HG02840 (cell line): ENCODE measurements around the gene MEG3.
"Not testable (repeated sequence)": the region's sequence is repeated elsewhere in the genome, so short reads cannot be mapped to it uniquely, and the experiment has no call there.

ENCODE experiments used
- ATAC-seq: cut with Tn5 transposase; IDR thresholded peaks from one replicate; pipeline ENCODE4 v1.9.1; 2021; ENCODE audit warnings: mild to moderate bottlenecking, moderate library complexity, moderate number of reproducible peaks; ENCODE audit not compliant: unreplicated experiment, low FRiP score

Gene MEG3

GRCh38 chr14:100813291-100813690 lies 12.6 kb upstream of the MEG3 start:
- ATAC-seq = no peak

- no peak for ATAC-seq
These were observed 10.2 kb upstream of the MEG3 start for GRCh38 chr14:100815478-100816285.

- ATAC-seq = no peak
These were observed 9.5 kb upstream of the MEG3 start for GRCh38 chr14:100816286-100816949.

GRCh38 chr14:100816950-100817901 lies 8.7 kb upstream of the MEG3 start:
- ATAC-seq = no peak

- no peak for ATAC-seq
These were observed 7.7 kb upstream of the MEG3 start for GRCh38 chr14:100818221-100818699.

GRCh38 chr14:100818923-100819322 lies 7.0 kb upstream of the MEG3 start:
- not testable (repeated sequence) for ATAC-seq

GRCh38 chr14:100819453-100819828 lies 6.5 kb upstream of the MEG3 start:
- ATAC-seq = no peak

GRCh38 chr14:100819829-100820475 lies 6.0 kb upstream of the MEG3 start:
- no peak for ATAC-seq

- ATAC-seq = no peak
These were observed 5.0 kb upstream of the MEG3 start for GRCh38 chr14:100820957-100821356.

- ATAC-seq = no peak
These were observed 3.9 kb upstream of the MEG3 start for GRCh38 chr14:100822013-100822412.

- ATAC-seq = no peak
These were observed 3.2 kb upstream of the MEG3 start for GRCh38 chr14:100822532-100823296.

- ATAC-seq = no peak
These were observed 2.4 kb upstream of the MEG3 start for GRCh38 chr14:100823413-100824080.

- no peak for ATAC-seq
These were observed 1.8 kb upstream of the MEG3 start for GRCh38 chr14:100824091-100824551.

- ATAC-seq = no peak
These were observed 811 bp upstream of the MEG3 start for GRCh38 chr14:100824901-100825712.

- no peak for ATAC-seq
These were observed 628 bp downstream of the MEG3 start for GRCh38 chr14:100826391-100827100.

- ATAC-seq = no peak
These were observed 1.4 kb downstream of the MEG3 start for GRCh38 chr14:100827101-100828021.
